Dermis microvascular lymphatic vessel endothelial cell (primary cell): Measurements from ENCODE around the gene MSANTD1. TPM values are rescaled to one million over a fixed set of nuclear protein-coding genes. Genes with fewer than 3 reads are reported as not detected.

Source experiments
- DNase-seq, 2 donors: peaks; one replicate each; pipeline versions ENCODE4 v3.0.0 to v3.0.0-alpha.2; 2010; ENCODE audit warnings: low read depth in 2 of 2
- total RNA-seq: library from RNA; depleted of rRNA; stranded (reverse); fragments of >200 nt; gene quantifications from 2 replicates; pipeline ENCODE4 v1.2.1, GENCODE V29; 2014

Gene MSANTD1
- total RNA-seq, 1 donor from 2014 or later = 0.26 TPM

DNA sequence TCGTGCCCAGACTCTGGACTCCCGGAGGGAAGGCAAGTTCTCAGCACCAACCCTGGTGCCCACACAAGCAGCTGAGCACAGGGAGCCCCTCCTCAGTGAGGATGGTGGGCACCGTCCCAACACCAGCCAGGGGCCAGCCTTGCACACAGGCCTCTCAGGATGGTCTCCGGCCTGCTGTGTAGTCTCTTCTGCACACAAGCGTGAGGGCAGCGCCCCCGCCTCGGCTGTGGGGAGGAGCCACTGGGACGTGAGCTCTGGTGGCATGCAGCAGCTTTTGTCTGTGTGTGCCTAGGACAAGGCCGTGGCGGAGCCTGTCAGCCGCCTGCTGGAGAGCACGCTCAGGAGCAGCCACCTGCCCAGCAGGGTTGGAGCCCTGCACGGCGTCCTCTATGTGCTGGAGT lies 16.1 kb upstream of the MSANTD1 start:
- no peak for DNase-seq

- no peak for DNase-seq
Observed at GRCh38 chr4:3233391-3234071, 15.4 kb upstream of the MSANTD1 start.

DNA sequence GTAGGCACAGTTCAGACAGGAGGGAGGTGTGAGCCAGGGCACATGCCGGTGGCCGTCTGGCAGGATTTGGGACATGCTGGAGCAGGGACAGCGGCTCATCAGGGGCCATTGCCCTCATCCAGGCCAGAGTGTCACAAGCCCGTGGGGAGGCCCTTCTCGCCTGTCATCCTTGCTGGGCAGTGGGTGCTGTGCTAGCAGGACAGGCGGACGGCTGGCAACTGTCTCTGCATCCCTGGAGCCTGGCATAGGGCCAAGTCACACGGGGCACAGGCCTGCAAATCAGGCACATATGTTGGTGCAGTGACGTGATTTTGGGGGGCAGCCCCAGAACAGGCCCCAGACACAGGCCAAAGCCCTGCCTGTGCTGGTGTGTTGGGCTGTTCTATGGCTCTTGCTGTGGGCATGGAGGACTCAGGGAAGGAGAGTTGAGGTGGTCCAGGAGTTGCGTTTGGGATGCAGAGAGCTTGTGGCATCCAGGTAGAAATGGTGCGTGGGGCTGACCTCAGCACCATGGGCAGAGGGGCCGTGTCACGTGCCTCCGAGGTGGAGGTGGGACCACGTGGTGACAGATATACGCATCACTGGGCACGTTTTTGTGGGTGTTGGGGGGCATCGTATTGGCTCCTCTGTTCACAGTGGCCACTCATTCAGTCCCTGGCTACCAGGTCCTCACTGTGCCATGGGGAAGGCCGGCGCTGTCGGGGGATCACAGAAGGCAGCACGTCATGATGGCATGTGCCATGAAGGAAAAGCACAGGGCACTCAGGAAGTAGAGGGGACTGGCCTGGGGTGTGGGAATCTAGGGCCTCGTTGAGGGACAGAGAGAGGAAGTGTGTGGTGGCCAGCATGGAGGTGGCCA lies 14.6 kb upstream of the MSANTD1 start:
- DNase-seq = no peak

- no peak for DNase-seq
Observed at GRCh38 chr4:3235030-3235345, 14.0 kb upstream of the MSANTD1 start.

GRCh38 chr4:3235581-3235980 lies 13.4 kb upstream of the MSANTD1 start:
- DNase-seq = no peak

- no peak for DNase-seq
Observed at GRCh38 chr4:3236326-3236878, 12.6 kb upstream of the MSANTD1 start.

DNA sequence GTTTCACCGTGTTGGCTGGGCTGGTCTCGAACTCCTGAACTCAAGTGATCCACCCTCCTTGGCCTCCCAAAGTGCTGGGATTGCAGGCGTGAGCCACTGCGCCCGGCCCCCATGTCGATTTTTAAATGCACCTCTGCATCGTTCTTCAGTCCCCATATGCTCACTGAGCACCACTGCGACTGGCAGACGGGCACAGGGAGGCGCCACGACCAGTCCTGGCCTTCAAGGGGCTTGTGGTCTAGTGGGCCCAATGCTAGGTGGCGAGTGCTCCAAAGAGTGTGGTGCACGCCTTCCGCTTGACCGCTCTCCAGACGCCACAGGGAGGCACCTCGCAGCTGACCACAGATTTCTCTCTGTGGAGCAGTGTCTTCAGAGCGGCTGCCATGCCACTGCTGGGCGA lies 11.7 kb upstream of the MSANTD1 start:
- DNase-seq = no peak

DNA sequence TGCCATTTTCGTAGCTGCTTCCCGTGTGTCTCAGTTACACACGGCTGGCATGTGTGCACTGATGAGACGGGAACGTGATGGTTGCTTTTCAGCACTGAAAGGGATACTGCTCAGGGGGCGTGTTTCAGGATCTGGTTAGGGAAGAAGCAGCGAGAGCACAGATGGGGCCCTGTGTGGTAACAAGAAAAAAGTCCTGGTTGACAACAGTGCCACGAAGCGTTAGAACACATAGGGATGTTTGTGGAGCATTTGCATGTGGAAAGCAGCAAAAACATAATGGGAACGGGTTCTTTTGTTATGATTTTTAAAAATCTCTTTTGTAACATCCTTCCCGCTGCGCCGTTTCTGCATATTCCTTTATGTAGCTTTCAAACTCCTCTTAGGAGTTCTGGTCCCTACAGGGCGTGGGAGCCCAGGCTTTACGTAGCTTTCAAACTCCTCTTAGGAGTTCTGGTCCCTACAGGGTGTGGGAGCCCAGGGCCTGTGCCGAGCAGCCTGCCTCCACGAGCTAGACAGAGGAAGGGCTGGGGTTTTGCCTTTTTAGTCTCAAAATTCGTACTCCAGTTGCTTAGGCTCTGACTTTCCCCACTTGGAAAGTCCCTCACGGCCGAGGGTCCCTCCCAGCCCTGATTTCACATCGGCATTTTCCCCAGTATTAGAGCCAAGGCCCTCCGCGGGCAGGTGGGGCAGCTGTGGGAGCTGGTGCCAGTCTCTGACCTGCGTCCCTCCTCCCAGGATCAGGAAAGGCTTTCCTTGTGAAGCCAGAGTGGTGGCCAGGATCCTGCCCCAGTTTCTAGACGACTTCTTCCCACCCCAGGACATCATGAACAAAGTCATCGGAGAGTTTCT lies 11.0 kb upstream of the MSANTD1 start:
- no peak for DNase-seq

- DNase-seq = no peak
Observed at GRCh38 chr4:3238721-3239120, 10.2 kb upstream of the MSANTD1 start.

GRCh38 chr4:3239303-3239702 lies 9.7 kb upstream of the MSANTD1 start:
- no peak for DNase-seq

- no peak for DNase-seq
Observed at GRCh38 chr4:3239998-3240920, 8.7 kb upstream of the MSANTD1 start.

DNA sequence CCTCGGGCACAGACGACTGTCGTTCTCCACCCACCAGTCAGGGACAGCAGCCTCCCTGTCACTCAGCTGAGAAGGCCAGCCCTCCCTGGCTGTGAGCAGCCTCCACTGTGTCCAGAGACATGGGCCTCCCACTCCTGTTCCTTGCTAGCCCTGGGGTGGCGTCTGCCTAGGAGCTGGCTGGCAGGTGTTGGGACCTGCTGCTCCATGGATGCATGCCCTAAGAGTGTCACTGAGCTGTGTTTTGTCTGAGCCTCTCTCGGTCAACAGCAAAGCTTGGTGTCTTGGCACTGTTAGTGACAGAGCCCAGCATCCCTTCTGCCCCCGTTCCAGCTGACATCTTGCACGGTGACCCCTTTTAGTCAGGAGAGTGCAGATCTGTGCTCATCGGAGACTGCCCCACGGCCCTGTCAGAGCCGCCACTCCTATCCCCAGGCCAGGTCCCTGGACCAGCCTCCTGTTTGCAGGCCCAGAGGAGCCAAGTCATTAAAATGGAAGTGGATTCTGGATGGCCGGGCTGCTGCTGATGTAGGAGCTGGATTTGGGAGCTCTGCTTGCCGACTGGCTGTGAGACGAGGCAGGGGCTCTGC lies 7.9 kb upstream of the MSANTD1 start:
- no peak for DNase-seq

DNA sequence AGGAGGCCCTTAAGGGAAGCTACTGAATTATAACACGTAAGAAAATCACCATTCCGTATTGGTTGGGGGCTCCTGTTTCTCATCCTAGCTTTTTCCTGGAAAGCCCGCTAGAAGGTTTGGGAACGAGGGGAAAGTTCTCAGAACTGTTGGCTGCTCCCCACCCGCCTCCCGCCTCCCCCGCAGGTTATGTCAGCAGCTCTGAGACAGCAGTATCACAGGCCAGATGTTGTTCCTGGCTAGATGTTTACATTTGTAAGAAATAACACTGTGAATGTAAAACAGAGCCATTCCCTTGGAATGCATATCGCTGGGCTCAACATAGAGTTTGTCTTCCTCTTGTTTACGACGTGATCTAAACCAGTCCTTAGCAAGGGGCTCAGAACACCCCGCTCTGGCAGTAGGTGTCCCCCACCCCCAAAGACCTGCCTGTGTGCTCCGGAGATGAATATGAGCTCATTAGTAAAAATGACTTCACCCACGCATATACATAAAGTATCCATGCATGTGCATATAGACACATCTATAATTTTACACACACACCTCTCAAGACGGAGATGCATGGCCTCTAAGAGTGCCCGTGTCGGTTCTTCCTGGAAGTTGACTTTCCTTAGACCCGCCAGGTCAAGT lies 6.9 kb upstream of the MSANTD1 start:
- no peak for DNase-seq

DNA sequence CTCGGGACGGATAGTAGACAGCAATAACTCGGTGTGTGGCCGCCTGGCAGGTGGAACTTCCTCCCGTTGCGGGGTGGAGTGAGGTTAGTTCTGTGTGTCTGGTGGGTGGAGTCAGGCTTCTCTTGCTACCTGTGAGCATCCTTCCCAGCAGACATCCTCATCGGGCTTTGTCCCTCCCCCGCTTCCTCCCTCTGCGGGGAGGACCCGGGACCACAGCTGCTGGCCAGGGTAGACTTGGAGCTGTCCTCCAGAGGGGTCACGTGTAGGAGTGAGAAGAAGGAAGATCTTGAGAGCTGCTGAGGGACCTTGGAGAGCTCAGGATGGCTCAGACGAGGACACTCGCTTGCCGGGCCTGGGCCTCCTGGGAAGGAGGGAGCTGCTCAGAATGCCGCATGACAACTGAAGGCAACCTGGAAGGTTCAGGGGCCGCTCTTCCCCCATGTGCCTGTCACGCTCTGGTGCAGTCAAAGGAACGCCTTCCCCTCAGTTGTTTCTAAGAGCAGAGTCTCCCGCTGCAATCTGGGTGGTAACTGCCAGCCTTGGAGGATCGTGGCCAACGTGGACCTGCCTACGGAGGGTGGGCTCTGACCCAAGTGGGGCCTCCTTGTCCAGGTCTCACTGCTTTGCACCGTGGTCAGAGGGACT lies 5.7 kb upstream of the MSANTD1 start:
- no peak for DNase-seq

DNA sequence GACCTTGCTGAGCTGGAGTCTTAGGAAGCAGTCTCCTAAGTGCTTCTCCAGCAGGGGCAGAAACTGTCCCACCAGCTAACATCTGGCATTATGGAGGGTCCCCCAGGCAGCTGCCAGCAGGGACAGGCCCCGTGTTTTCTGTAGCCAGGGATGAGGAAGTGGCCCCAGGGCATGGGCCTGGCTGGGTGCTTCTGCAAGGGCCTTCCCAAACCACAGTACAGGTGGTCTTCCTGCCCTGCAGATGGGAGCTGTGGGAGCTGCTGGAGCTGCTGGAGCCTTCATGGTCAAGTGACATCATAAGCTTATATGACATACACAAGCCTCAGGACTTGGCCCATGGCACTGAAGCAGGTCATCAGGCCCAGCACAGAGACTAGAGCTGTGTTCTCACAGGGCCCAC lies 5.0 kb upstream of the MSANTD1 start:
- DNase-seq = no peak

GRCh38 chr4:3244747-3245146 lies 4.2 kb upstream of the MSANTD1 start:
- DNase-seq = no peak

DNA sequence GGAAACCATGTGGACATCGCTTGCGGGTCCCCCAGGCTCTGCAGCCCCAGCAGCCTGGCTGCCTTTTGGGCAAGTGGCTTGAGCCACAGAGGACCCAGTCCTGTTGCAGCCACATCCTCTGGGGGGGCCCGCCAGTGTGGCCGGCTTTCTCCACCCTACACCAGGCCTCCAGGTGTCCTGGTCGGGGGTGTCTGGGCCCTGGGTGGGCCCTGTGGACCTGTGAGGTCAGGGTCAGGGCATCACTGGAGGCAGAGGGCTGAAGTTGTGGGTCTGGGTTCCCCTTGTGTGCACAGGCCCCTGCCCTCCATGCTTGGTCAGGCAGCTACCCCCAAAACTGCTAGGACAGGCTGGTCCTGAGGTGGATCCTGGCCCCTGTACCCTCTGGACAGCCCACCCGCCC lies 3.3 kb upstream of the MSANTD1 start:
- DNase-seq = no peak

GRCh38 chr4:3246458-3247398 lies 2.2 kb upstream of the MSANTD1 start:
- no peak for DNase-seq
